Activated CD4-positive, CD25-positive, alpha-beta regulatory T cell treated with anti-CD3 and anti-CD28 coated beads, Interleukin-2, amount 50 U/mL, for 24 hours (primary cell): ENCODE data around the gene LIPE.

Experiments used
- ATAC-seq, 2 donors: fragments of 150-1000 bp; cut with Tn5 transposase; one replicate each; pipeline ENCODE4 v1.10.0; 2021; ENCODE audit warnings: mild to moderate bottlenecking in 1 of 2, moderate library complexity in 1 of 2

The LIPE gene

GRCh38 chr19:42410371-42410770 is 16.8 kb downstream of the LIPE start:
- no peak for ATAC-seq

GRCh38 chr19:42409477-42409876 is 17.7 kb downstream of the LIPE start:
- no peak for ATAC-seq

GRCh38 chr19:42407816-42408175 is 19.4 kb downstream of the LIPE start:
- ATAC-seq = no peak

- no peak for ATAC-seq
Observed at GRCh38 chr19:42407085-42407815, 19.9 kb downstream of the LIPE start.

- no peak for ATAC-seq
Observed at GRCh38 chr19:42406111-42406510, 21.1 kb downstream of the LIPE start.

- ATAC-seq = no peak
Observed at GRCh38 chr19:42403586-42403985, 23.6 kb downstream of the LIPE start.

GRCh38 chr19:42402376-42403116 is 24.6 kb downstream of the LIPE start:
- ATAC-seq = no peak

- peak; percentile 63 to 70 for ATAC-seq
Observed at GRCh38 chr19:42401365-42402303, 25.6 kb downstream of the LIPE start.

- ATAC-seq = no peak
Observed at GRCh38 chr19:42400404-42400803, 26.8 kb downstream of the LIPE start.

- no peak for ATAC-seq
Observed at GRCh38 chr19:42397263-42398166, 29.7 kb downstream of the LIPE start.

- ATAC-seq = peak; percentile 97 to 98
Observed at GRCh38 chr19:42396381-42397262, 30.6 kb downstream of the LIPE start.

- ATAC-seq = no peak
Observed at GRCh38 chr19:42394751-42395150, 32.4 kb downstream of the LIPE start.

GRCh38 chr19:42392165-42392564 is 35.0 kb downstream of the LIPE start:
- ATAC-seq = no peak

- ATAC-seq = no peak
Observed at GRCh38 chr19:42389899-42390298, 37.3 kb downstream of the LIPE start, which contains the start of gene CNFN. Gene CNFN, minus strand, starts transcription at chr19:42390297. Its CDS starts 1,260 bp downstream, at chr19:42389037.

- no peak for ATAC-seq
Observed at GRCh38 chr19:42388851-42389489, 38.2 kb downstream of the LIPE start.

GRCh38 chr19:42386974-42387707 is 40.0 kb downstream of the LIPE start:
- ATAC-seq = peak; percentile 87 to 89

- ATAC-seq = no peak
Observed at GRCh38 chr19:42380155-42380554, 47.0 kb downstream of the LIPE start.

- ATAC-seq = peak; percentile 41 to 46
Observed at GRCh38 chr19:42378225-42379215, 48.7 kb downstream of the LIPE start.
